GM21723 (cell line): ENCODE results near the gene WDR7.

Experiments
- ATAC-seq: cut with Tn5 transposase; IDR thresholded peaks from one replicate; pipeline ENCODE4 v1.9.1; 2021; ENCODE audit warnings: mild to moderate bottlenecking, moderate library complexity; ENCODE audit not compliant: unreplicated experiment

The WDR7 gene

DNA sequence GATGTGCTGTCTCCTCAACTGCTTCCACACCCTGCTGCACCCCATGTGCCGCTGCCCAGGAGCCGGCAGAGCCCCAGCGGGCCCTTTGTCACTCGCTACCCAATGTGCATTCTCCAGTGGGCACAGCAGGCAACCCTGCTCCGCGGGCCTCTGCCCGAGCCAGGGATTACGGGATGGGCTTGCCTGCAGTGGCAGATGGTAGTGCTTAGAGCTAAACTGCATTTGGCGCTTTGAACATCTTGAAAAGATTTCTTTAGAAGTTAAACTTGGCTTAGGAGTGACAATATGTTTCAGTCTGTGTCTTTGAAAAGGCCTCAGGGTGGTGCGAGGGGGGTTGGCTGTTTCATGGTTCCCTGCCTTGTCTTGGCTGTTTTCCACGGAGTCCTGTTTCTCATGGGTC lies 411.7 kb downstream of the WDR7 start:
- ATAC-seq = no peak

DNA sequence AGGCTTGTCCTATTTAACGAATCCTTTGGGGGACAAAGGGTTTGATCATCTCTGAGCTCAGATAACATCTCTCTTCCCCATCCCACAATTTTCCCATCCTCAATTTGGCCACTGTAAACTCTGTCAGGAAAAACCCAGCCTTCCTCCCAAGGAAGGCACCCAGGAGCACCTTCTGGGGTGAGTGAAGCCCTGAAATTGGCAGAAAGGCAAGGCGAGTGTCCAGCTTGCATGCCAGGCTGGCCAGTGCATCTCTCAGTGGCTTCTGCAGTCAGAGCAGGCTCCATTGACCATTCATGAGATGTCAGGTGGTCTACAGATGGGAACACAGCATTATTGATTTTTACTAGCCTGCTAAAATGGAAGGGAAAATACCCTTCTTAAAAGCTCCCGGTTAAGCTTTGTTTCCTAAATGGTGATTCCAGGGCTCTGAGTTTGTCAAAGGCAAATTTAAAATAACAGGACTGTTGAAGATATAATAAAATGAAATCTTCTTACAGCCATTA lies 412.5 kb downstream of the WDR7 start:
- ATAC-seq = no peak

DNA sequence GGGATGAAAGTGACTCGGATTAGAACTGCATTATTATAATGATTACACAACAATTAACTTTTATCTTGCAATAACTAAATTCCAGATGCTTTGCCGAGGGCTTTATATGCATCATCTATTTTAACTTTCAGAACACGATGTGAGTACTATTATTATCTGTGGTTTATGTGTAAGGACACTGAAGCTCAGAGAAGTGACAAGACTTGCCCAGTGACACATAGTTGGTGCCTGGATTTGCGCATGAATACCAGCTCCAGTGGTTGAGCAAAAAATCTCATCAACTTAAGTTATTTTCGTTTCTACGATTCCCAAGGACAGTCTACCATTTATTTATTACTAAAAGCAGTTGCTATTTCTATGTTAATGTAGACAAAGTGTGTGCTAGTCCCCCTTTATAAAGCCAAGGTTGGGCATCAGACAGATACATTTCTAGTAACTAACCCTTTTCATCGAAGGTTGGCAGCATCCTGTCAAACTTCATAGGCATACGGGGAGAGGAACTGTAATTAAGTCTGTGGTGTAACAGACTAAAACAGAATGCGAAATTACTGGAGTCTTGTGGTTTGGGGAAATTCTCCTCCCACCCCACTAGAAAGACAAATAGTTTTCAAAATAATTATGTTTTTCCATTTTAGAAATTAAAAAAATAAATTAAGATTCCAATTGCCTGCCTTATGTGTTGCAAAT lies 422.5 kb downstream of the WDR7 start:
- ATAC-seq = no peak

DNA sequence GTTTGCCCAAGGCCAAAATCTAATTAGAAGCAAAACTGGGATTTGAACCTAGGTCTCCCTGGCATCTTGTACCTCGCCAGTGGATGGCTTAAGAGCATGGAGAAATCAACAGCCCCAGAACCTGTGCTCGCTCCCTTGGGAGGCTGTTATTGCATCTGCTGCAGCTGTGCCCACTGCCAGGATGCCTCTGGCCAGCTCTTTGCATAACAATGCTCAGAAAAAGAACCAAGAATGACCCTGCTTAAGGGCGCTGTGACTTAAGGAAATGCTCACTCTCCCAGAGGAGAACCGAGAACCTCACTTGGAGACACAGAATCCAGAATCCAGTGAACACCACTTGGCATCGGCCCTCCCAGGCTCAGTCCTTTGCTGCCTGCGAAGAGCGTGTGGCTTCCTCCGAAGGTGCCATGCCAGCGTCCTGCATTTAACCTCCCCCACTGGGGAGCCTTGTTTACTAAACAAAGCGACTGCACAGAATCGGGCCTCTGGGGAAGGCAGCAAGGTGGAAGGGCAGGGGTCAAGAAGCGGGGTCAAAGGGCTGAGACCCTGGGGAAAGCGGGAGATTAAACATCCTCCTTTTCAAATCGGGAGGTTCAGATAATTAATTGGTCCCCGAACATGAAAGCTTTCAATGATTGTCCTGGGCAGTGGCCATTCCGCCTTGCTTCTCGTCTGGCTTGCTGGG lies 424.7 kb downstream of the WDR7 start:
- ATAC-seq = no peak

DNA sequence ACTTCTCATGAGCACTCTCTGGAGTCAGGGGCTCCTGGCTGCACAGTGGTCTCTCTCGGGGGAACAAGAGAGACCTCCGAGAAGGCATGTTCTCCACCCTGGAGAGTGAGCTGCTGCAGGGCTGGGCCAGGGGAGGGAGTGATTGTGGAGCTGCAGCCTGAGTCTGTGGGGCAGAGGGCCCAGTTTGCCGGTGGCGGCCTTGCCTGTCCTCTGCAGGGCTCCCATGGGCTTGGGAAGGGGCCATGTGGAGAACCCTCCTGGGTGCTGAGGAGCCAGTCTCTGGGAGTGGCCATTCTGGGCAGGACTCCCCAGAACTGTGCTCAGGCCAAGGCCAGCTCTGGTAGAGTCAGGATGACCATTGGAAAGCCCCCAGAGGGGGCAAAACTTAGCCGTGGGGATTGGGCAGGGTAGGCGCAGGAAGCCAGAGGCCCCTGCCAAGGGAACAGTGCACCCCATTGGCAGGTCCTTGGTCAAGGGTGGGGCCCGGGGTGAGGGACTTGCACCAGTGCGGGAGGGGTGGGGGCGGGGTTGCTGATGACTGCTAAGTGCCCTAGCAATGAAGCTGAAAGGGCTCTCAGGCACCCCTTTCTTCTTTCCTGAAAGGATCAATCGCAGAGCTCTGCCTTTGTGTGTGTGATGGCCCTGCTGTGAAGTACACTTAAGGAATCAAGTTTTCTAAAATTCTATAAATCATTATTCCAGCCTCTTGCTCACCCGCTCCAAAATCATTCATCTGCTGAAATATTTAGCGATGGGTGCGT lies 426.0 kb downstream of the WDR7 start:
- no peak for ATAC-seq

DNA sequence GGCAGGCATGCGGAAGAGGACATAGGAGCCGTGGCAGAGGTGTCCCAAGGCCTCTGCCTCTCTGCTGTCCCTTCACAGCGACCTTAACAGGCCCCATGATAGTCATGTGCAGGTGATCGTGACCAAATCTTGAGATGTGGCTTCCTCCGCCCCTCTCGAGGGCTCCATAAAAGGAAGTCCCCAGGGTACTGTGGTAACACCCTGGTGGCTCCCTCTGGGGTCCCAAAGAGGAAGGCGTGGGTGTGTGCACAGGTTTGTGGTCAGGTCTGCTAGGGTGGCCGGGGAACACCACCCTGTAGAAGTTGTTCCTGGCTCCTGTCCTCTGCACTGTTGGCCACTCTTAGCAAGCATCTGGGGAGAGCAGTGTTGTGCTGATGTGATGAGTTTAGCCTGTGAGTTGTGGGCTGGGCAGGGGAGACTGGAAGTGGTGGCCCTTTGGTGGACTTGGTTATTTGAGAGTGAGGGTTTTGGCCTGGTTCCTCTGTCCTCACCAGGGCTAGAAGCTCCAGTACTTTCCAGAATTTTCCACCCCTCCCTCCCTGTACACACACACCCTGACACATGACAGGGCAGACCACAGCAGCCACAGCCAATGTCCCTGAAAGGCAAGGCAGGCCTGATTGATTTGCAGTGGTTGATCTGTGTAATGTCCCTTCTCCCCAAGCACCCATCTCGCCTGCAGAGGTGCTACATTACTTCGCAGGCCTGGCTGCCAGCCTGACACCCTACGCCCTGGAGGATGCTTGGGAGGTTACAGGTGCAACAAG lies 426.8 kb downstream of the WDR7 start:
- peak; percentile 95 for ATAC-seq

DNA sequence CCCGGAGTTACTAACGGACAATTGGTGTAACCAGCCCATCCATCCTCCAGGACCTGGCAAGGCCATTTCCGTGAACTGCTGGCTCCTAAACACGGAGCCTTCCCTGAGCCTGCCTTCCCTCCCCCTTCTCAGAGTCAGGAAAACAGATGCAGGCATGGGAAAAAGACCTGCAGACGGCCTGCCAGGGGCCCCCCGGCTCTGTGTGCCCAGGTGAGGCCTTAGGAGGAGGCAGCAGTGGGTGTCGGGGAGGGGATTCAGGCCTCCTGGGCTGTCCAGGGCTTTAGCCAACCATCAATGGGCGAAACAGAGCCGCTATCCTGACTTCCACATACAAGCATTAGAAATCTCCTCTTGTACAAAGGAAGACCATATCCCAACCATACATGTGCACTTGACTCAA lies 427.5 kb downstream of the WDR7 start:
- ATAC-seq = no peak

DNA sequence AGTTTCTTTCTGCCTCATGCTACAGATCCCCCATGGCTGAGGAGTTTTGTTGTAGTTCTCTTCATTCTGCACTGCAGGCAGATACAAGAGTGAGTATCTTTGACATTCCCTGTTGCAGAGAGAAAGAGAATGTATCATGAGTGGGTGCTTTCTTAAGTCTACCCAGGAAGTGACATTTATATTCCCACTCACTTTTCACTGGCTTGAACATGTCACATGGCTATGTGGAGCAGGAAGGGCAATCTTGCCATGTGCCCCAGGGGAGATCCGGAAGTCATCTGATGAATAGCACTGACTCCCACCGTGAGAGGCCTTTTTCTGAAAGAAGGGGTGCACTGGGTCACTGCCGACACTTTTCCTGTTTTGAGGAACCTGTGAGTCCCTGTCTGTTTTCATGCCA lies 429.3 kb downstream of the WDR7 start:
- no peak for ATAC-seq

DNA sequence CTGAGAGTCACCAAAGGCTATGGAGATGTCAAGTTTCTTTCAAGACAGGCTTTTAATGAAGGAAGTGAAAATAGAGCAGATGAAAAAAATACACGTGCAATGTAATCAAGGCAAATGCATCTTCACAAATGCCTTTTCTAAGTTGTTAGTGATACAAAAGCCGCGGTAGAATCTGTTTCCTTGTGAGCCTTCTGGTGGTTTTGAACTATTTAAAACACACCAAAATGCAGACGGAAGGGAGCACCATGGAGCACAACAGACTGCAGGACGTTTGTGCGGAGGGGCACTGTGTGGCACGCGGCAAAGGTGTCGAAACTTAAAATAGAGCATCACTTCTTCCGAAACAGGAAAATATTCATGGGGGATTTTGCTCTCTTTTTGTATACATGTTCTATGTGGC lies 430.7 kb downstream of the WDR7 start:
- ATAC-seq = no peak

DNA sequence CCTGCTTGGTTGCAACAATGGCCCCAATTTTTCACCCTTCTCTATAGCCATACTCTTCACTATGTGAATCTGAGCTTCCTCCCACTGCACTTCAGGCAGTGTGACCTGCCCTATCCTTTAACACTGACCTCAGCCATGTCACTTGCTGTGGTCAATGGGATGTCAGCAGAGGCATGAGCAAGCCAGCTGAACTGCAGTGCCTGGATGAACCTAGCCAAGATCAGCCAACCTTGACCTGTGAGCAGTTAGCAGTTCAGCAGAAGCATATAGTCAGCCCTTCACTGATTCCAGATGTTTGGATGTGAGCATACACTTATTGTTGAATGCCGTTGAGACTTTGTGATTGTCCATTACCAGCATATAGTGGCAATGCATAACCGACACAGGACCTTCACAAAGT lies 432.3 kb downstream of the WDR7 start:
- no peak for ATAC-seq

DNA sequence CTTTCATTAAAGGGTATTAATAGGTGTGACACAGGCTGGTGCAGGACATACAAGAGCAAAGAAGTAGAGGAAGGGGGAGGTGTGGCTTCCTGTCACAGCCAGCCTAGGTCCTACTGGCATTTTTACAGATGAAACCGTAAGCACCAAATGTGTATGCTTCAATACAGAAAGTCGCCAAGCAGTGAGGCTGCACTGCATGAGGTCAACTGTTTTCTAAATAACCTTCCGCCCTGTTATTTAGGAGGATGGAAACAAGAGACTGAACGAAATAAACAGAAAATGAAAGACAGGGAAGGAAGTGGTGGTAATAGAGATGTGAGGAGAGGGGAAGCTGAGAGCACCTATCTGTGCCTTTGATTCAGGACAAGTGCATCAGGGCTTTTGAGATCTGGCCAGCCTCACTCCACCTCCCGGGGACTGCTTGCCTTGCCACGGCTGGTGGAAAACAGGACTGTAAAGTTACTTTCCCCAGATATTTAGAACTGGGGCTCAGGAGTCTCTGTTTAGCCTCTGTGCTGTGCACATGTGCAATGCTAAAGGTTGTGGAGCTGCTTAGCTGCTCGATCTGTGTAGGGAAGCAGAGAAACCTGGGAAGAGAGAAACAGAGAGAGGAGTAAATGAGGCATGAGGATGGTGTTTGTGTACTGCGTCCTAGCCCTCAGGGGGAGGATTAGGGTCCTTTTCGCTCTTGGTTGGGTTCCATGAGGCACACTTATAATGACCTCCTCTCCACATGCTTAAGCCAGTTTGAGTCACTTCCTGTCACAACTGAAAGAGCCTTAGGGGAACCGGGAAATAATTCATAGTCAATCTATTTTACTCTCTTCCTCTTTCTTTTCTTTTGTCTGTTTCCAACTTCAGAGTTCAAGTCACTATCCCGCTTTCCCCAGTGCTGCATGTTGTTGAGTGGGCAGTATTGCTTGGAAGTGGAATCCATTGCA lies 433.4 kb downstream of the WDR7 start:
- peak; percentile 72 for ATAC-seq

DNA sequence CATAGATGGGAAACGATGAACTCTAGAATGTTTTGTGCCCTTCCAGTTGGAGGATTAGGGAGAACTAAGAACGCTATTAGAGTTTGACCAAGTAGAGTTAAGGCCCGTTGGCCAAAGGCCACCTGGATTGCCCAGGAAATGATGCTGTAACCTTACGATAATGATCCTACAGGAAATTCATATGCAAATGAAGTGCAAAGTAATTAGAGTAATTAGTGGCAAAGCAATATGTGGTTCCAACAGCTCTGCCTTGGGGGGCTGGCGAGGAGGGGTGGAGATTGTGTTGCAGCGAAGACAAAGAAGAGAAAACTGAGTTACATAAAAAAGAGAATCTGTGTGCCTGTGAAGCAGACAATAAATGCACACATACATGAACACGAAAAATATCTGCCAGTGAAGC lies 434.2 kb downstream of the WDR7 start:
- ATAC-seq = no peak

DNA sequence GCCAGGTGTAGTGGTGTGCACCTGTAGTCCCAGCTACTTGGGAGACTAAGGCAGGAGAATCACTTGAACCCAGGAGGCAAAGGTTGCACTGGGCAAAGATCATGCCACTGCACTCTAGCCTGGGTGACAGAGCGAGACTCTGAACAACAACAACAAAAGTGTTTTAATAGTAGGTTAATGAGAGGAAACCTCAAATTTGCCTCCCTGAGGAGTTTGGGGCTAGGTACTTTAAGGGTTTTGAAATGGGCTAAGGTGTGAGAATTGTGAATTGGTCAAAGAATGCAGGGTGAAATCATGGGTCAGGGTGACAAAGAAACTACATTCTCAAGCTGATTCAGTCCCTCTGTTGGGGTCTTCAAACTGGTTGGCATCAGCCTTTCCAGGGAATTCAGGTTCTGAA lies 435.0 kb downstream of the WDR7 start:
- no peak for ATAC-seq
